Lung (tissue), 12 donors: Measurements from ENCODE around the gene RAB30. TPM values are rescaled to one million over a fixed set of nuclear protein-coding genes. Genes with fewer than 3 reads are reported as not detected.

ENCODE experiments used
- ATAC-seq: fragments of 200-7000 bp; cut with Tn5 transposase; one replicate; pipeline ENCODE4 v1.9.1; 2020; ENCODE audit warnings: moderate number of reproducible peaks; ENCODE audit not compliant: insufficient read depth, low FRiP score
- DNase-seq, 3 donors: peaks; one replicate each; pipeline ENCODE4 v3.0.0-alpha.2; 2013 to 2017
- H3K27ac ChIP-seq, 2 donors: one replicate each; pipeline ENCODE4 v1.5.1; 2013; ENCODE audit warnings: mild to moderate bottlenecking in 2 of 2, moderate library complexity in 2 of 2, control low read depth in 1 of 2, inconsistent platforms in 1 of 2, low read depth in 1 of 2, low read length in 1 of 2
- H3K27me3 ChIP-seq, 3 donors: one replicate each; pipeline ENCODE4 v1.5.1; 2013; ENCODE audit warnings: low read length in 2 of 3; ENCODE audit not compliant: control insufficient read depth in 3 of 3, insufficient read depth in 3 of 3
- H3K36me3 ChIP-seq, 4 donors: one replicate each; pipeline ENCODE4 v1.5.1; 2013; ENCODE audit warnings: low read length in 4 of 4, mild to moderate bottlenecking in 1 of 4, moderate library complexity in 1 of 4; ENCODE audit not compliant: control insufficient read depth in 4 of 4, insufficient read depth in 4 of 4
- H3K4me1 ChIP-seq, 5 donors: one replicate each; pipeline ENCODE4 v1.5.1; 2013; ENCODE audit warnings: low read length in 5 of 5, mild to moderate bottlenecking in 2 of 5, moderate library complexity in 1 of 5; ENCODE audit not compliant: control insufficient read depth in 5 of 5, insufficient read depth in 5 of 5
- H3K4me3 ChIP-seq: one replicate; pipeline ENCODE4 v1.5.1; 2013; ENCODE audit warnings: mild to moderate bottlenecking, control low read depth, moderate library complexity
- H3K9ac ChIP-seq, 2 donors: one replicate each; pipeline ENCODE4 v1.5.1; 2013; ENCODE audit warnings: low read length in 2 of 2, control low read depth in 1 of 2; ENCODE audit not compliant: insufficient read depth in 1 of 2
- H3K9me3 ChIP-seq, 4 donors: one replicate each; pipeline ENCODE4 v1.5.1; 2013; ENCODE audit warnings: low read length in 3 of 4, mild to moderate bottlenecking in 1 of 4, moderate library complexity in 1 of 4; ENCODE audit not compliant: control insufficient read depth in 4 of 4, insufficient read depth in 3 of 4
- whole genome bisulfite sequencing, 2 donors: extraction: QIAGEN DNeasy Blood & Tissue Kit; methylation state at CpG; one replicate each; pipeline ENCODE4 v1.1.7; 2013; 5-methylcytosine and 5-hydroxymethylcytosine counted together
- polyA plus RNA-seq, 2 donors: library from polyadenylated mRNA; stranded (reverse); fragments of 200-250 nt; gene quantifications; one replicate each; pipeline ENCODE4 v1.2.1, GENCODE V29; 2013
- total RNA-seq, 2 donors: library from RNA; depleted of rRNA in 1 of 2; stranded (reverse); fragments of >200 nt in 1 of 2; gene quantifications; one replicate each; pipeline ENCODE4 v1.2.1, GENCODE V29; 2014 to 2021
- TF ChIP-seq, protein P1 (sequence below): IDR thresholded peaks from 2 replicates; pipeline ENCODE4 v1.5.1; 2012; ENCODE audit warnings: mild to moderate bottlenecking; ENCODE audit errors: control extremely low read depth, extremely low read depth
- donor health status: control.
- donor health status: control.
- donor health status: Bipolar disorder and iron deficiency.
- donor health status: healthy.
- donor health status: DM: yes; HTN: yes; CAD: no.

RAB30 gene
- total and polyA plus RNA-seq, 4 donors: 1.6 to 25.5 (median 7.5) TPM

DNA sequence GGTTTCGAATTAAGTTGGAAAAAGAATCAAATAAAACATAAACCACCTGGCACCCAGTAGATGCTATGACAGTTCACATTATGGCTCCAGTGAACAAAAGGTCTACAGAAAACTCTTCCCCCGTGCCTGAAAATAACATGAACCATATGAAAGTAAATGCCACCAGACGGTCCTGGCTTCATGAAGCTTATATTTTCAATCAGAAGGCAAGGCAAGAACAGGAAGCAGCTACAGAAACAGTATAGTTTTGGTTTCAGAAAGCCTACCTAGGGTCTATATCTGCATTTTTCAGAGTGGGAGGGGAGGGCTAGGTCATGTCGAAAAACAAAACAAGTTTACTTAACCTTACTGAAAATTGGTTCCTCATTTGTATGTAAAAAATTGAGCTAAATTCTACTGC, 9.8 kb downstream of the RAB30 start:
- 87 to 88% methylated on average over 4 of the region's 4 CpGs for WGBS, 2 donors
- H3K36me3 ChIP-seq: no peaks in the 10 kb centered on the region
- DNase-seq (no peak), ATAC-seq (no peak)
- peaks cover 0 to 17% (median 0%) of the 10 kb centered on the region in 5 donors for H3K4me1 ChIP-seq
- no peaks in the 10 kb centered on the region for H3K27me3 ChIP-seq
- TF ChIP-seq, protein P1, sequence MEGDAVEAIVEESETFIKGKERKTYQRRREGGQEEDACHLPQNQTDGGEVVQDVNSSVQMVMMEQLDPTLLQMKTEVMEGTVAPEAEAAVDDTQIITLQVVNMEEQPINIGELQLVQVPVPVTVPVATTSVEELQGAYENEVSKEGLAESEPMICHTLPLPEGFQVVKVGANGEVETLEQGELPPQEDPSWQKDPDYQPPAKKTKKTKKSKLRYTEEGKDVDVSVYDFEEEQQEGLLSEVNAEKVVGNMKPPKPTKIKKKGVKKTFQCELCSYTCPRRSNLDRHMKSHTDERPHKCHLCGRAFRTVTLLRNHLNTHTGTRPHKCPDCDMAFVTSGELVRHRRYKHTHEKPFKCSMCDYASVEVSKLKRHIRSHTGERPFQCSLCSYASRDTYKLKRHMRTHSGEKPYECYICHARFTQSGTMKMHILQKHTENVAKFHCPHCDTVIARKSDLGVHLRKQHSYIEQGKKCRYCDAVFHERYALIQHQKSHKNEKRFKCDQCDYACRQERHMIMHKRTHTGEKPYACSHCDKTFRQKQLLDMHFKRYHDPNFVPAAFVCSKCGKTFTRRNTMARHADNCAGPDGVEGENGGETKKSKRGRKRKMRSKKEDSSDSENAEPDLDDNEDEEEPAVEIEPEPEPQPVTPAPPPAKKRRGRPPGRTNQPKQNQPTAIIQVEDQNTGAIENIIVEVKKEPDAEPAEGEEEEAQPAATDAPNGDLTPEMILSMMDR: no peak
- H3K9me3 ChIP-seq: no peaks in the 10 kb centered on the region
- H3K27ac ChIP-seq: no peak overlapping the region
- H3K9ac ChIP-seq: no peak overlapping the region
- no peak overlapping the region for H3K4me3 ChIP-seq

DNA sequence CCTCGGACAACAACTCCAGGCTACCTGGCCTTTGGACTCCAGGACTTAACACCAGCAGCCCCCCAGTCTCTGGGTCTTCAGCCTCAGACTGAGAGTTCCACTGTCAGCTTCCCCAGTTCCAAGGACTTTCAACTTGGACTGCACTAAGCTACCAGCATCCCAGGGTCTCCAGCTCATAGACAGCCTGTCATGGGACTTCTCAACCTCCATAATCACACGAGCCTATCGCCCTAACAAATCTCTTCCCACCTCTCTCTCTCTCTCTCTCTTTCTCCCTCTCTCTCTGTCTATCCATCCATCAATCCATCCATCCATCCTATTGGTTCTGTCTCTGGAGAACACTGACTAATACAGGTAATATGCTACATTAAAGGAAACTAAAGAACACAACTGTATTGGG, 10.7 kb downstream of the RAB30 start:
- Histone ChIP-seq H3K9ac (no peak overlapping the region), H3K4me3 (no peak overlapping the region), H3K27ac (no peak overlapping the region), H3K36me3 (no peaks in the 10 kb centered on the region), H3K9me3 (no peaks in the 10 kb centered on the region), H3K4me1 (peaks cover 0 to 17% (median 0%) of the 10 kb centered on the region in 5 donors), H3K27me3 (no peaks in the 10 kb centered on the region)
- WGBS, 2 donors: 94 to 97% methylated on average over 3 of the region's 3 CpGs
- DNase-seq (no peak), ATAC-seq (no peak)
- TF ChIP-seq, protein P1: no peak

- no peaks in the 10 kb centered on the region for H3K27me3 ChIP-seq
- H3K36me3 ChIP-seq: no peaks in the 10 kb centered on the region
- ATAC-seq (no peak), DNase-seq (no peak)
- no peak overlapping the region for H3K9ac ChIP-seq
- WGBS, 2 donors: 95 to 100% methylated on average over 3 of the region's 3 CpGs
- TF ChIP-seq, protein P1: no peak
- peaks cover 0 to 15% (median 3%) of the 10 kb centered on the region in 5 donors for H3K4me1 ChIP-seq
- H3K27ac ChIP-seq: no peak overlapping the region
- H3K9me3 ChIP-seq: no peaks in the 10 kb centered on the region
- H3K4me3 ChIP-seq: no peak overlapping the region
Measured at GRCh38 chr11:83057721-83058120, 14.0 kb downstream of the RAB30 start.

DNA sequence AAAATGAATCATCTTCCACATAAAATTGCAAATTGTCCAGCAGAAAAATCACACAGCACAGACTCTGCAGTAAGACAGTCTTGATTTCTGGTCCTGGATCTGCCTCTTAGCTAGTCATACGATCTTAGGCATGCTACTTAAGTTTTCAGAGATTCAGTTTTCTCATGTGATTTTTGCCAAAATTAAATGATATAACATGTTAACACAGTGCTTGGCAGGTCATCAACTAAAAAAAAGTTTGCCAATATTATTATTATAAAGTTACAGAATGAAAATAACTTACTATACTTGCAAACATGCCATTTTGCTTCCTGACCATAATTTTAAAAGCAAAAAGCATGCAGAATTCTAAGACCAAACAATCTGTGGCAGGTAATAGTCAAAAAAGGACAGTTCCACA, 15.1 kb downstream of the RAB30 start:
- H3K36me3 ChIP-seq: no peaks in the 10 kb centered on the region
- H3K4me3 ChIP-seq: no peak overlapping the region
- DNase-seq: no peak
- ATAC-seq: no peak
- H3K27ac ChIP-seq: no peak overlapping the region
- H3K9ac ChIP-seq: no peak overlapping the region
- no peaks in the 10 kb centered on the region for H3K9me3 ChIP-seq
- H3K4me1 ChIP-seq: peaks cover 3 to 21% (median 11%) of the 10 kb centered on the region in 5 donors
- no peaks in the 10 kb centered on the region for H3K27me3 ChIP-seq
- TF ChIP-seq, protein P1: no peak
- 71 to 91% methylated on average over 1 of the region's 1 CpG for WGBS, 2 donors
